ENCODE measurements around the gene MVK. TPM values are rescaled to one million over a fixed set of nuclear protein-coding genes. Genes with fewer than 3 reads are reported as not detected.

The MVK gene
- total RNA-seq, 1 experiment from 2014 or later: 28.9 TPM

DNA sequence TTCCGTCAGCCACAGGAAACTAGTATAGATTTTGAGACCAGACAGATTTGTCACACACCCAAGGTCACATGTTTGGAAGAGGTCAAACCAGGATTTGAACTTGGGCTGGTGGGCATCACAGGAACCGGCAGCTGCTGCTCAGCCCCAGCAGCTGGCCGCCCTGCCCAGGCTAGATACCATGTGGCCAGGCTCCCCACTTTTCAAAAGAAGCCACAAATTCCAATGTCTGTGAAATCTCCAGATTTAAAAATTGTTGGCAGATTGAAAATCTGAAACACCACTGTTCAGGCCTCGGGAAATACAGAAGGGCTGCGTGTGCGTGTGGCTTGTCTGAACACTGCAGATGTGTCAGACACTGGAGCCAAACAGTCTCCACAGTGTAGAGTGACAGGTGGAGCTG is 30.7 kb upstream of the MVK start:
- H3K27ac Mint-ChIP-seq (ENCODE audit: unreplicated experiment): no peak overlapping the region
- H3K4me3 ChIP-seq (ENCODE audit: low read depth, low read length): no peak overlapping the region
- no peak for TF ChIP-seq CTCF (IDR thresholded peaks at IDR 0.05; ENCODE audit: insufficient read depth in 1 of 2, low read depth in 1 of 2, low read length in 1 of 2, severe bottlenecking in 1 of 2, unreplicated experiment in 1 of 2)
- no peaks in the 10 kb centered on the region for H3K27me3 ChIP-seq (replicated peaks; ENCODE audit: control insufficient read depth, insufficient read depth, low read length)
- intact Hi-C loops (cut with micrococcal nuclease; ENCODE audit: unreplicated experiment): no loop called here
- H3K9me3 Mint-ChIP-seq (ENCODE audit: unreplicated experiment): no peaks in the 10 kb centered on the region
- H3K27me3 Mint-ChIP-seq (ENCODE audit: insufficient read depth, unreplicated experiment): peaks cover 4% of the 10 kb centered on the region
- no peaks in the 10 kb centered on the region for H3K4me1 ChIP-seq
- H3K36me3 ChIP-seq (ENCODE audit: control insufficient read depth, insufficient read depth, low read length): no peaks in the 10 kb centered on the region
- DNase-seq: no peak
- no peak overlapping the region for H3K4me3 Mint-ChIP-seq (ENCODE audit: unreplicated experiment)
- H3K36me3 Mint-ChIP-seq (ENCODE audit: insufficient read depth, unreplicated experiment): no peaks in the 10 kb centered on the region
- ChIA-PET POLR2A (no interaction called here), CTCF (no interaction called here)
- no TSS peak for BruUV-seq (replicated peaks)
- H3K4me1 Mint-ChIP-seq (ENCODE audit: low read depth, unreplicated experiment): no peaks in the 10 kb centered on the region
- no peaks in the 10 kb centered on the region for H3K9me3 ChIP-seq

- CTCF ChIA-PET: interaction anchor here (0.9 kb wide), 1 partner anchor 113 kb away, joined by 3 read pairs; no protein-coding TSS in a partner anchor
- Histone ChIP-seq H3K4me3 (ENCODE audit: low read depth, low read length) (no peak overlapping the region), H3K4me1 (no peaks in the 10 kb centered on the region), H3K9me3 (no peaks in the 10 kb centered on the region), H3K36me3 (ENCODE audit: control insufficient read depth, insufficient read depth, low read length) (no peaks in the 10 kb centered on the region), H3K27me3 (replicated peaks; ENCODE audit: control insufficient read depth, insufficient read depth, low read length) (no peaks in the 10 kb centered on the region)
- no peak for TF ChIP-seq CTCF (IDR thresholded peaks at IDR 0.05; ENCODE audit: insufficient read depth in 1 of 2, low read depth in 1 of 2, low read length in 1 of 2, severe bottlenecking in 1 of 2, unreplicated experiment in 1 of 2)
- DNase-seq: no peak
- no peaks in the 10 kb centered on the region for H3K4me1 Mint-ChIP-seq (ENCODE audit: low read depth, unreplicated experiment)
- BruUV-seq (replicated peaks): no TSS peak
- no peaks in the 10 kb centered on the region for H3K9me3 Mint-ChIP-seq (ENCODE audit: unreplicated experiment)
- peaks cover 4% of the 10 kb centered on the region for H3K27me3 Mint-ChIP-seq (ENCODE audit: insufficient read depth, unreplicated experiment)
- no peaks in the 10 kb centered on the region for H3K36me3 Mint-ChIP-seq (ENCODE audit: insufficient read depth, unreplicated experiment)
- no peak overlapping the region for H3K4me3 Mint-ChIP-seq (ENCODE audit: unreplicated experiment)
- no peak overlapping the region for H3K27ac Mint-ChIP-seq (ENCODE audit: unreplicated experiment)
- POLR2A ChIA-PET: no interaction called here
- intact Hi-C loops (cut with micrococcal nuclease; ENCODE audit: unreplicated experiment): no loop called here
Observed at GRCh38 chr12:109544955-109545531, 28.6 kb upstream of the MVK start.

DNA sequence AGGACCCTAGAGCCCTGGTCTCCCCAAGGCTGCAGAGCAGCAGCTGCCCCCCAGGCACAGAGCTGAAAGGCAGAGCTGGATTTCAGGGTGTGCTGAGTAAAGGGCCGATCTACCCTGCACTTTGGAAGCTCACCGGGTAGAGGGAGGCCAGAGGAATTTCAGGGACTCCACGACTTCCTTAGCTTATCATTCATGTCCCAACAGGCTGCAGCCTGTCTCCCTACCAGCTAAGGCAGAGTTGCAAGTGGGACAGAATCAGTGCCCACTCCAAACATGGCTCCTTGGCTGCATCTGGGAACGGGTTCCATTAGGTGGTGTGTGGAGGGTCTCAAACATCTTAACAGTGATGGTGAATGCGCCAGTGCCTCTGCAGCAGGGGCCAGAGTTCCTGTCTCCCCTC is 27.8 kb upstream of the MVK start:
- intact Hi-C loops (cut with micrococcal nuclease; ENCODE audit: unreplicated experiment): no loop called here
- H3K27me3 Mint-ChIP-seq (ENCODE audit: insufficient read depth, unreplicated experiment): peaks cover 4% of the 10 kb centered on the region
- no peaks in the 10 kb centered on the region for H3K4me1 ChIP-seq
- no peaks in the 10 kb centered on the region for H3K9me3 Mint-ChIP-seq (ENCODE audit: unreplicated experiment)
- CTCF ChIA-PET: interaction anchor here (0.9 kb wide), 1 partner anchor 113 kb away, joined by 3 read pairs; no protein-coding TSS in a partner anchor
- no peak overlapping the region for H3K4me3 Mint-ChIP-seq (ENCODE audit: unreplicated experiment)
- no peaks in the 10 kb centered on the region for H3K36me3 ChIP-seq (ENCODE audit: control insufficient read depth, insufficient read depth, low read length)
- H3K27ac Mint-ChIP-seq (ENCODE audit: unreplicated experiment): no peak overlapping the region
- no peak overlapping the region for H3K4me3 ChIP-seq (ENCODE audit: low read depth, low read length)
- POLR2A ChIA-PET: no interaction called here
- H3K9me3 ChIP-seq: no peaks in the 10 kb centered on the region
- no peak for DNase-seq
- no peaks in the 10 kb centered on the region for H3K4me1 Mint-ChIP-seq (ENCODE audit: low read depth, unreplicated experiment)
- no peaks in the 10 kb centered on the region for H3K36me3 Mint-ChIP-seq (ENCODE audit: insufficient read depth, unreplicated experiment)
- no peak for TF ChIP-seq CTCF (IDR thresholded peaks at IDR 0.05; ENCODE audit: insufficient read depth in 1 of 2, low read depth in 1 of 2, low read length in 1 of 2, severe bottlenecking in 1 of 2, unreplicated experiment in 1 of 2)
- no peaks in the 10 kb centered on the region for H3K27me3 ChIP-seq (replicated peaks; ENCODE audit: control insufficient read depth, insufficient read depth, low read length)
- BruUV-seq (replicated peaks): no TSS peak

All from Caco-2 (cell line).